Cardiac atrium fibroblast (primary cell): ENCODE results near the gene SOX3. TPM values are rescaled to one million over a fixed set of nuclear protein-coding genes. Genes with fewer than 3 reads are reported as not detected.

Experiments used
- total RNA-seq: library from RNA; depleted of rRNA; stranded (reverse); fragments of >200 nt; gene quantifications from 2 replicates; pipeline ENCODE4 v1.2.3, GENCODE V29; 2015

Gene SOX3
- not detected in 2 replicates for total RNA-seq

GRCh38 chrX:140504371-140505324, at the start of gene SOX3:
Gene SOX3 (minus strand): TSS chrX:140505069. CDS start chrX:140505060, 9 bp downstream.

Other genes with a start within 250 kb of the SOX3 start
- 44.0 and 50.2 TPM in 2 replicates for gene LINC00632, start 204.7 kb upstream of the SOX3 start, total RNA-seq